ENCODE measurements around the gene ROGDI. TPM values are rescaled to one million over a fixed set of nuclear protein-coding genes. Genes with fewer than 3 reads are reported as not detected.

ROGDI gene
- total RNA-seq, 1 donor from 2014 or later: 33.3 TPM

Other genes with a start within 250 kb of the ROGDI start
- gene C16orf96, start 246.3 kb downstream of the ROGDI start, total RNA-seq: under 0.01 TPM in 1 of 2 replicates, not detected in the other
- 3.9 and 4.4 TPM in 2 replicates for gene UBALD1, start 187.7 kb downstream of the ROGDI start, total RNA-seq
- 15.7 and 18.3 TPM in 2 replicates for gene MGRN1, start 177.8 kb downstream of the ROGDI start, total RNA-seq
- gene NUDT16L1, start 109.1 kb downstream of the ROGDI start, total RNA-seq: 22.0 and 31.2 TPM in 2 replicates
- 10.0 and 21.2 TPM in 2 replicates for gene ANKS3, start 68.4 kb downstream of the ROGDI start, total RNA-seq
- 0.22 and 0.40 TPM in 2 replicates for gene DNAAF8, start 68.1 kb downstream of the ROGDI start, total RNA-seq
- 3.7 and 6.2 TPM in 2 replicates for gene ZNF500, start 35.5 kb downstream of the ROGDI start, total RNA-seq
- not detected in 2 replicates for gene SEPTIN12, start 14.3 kb downstream of the ROGDI start, total RNA-seq
- not detected in 2 replicates for gene SMIM22, start 7.3 kb downstream of the ROGDI start, total RNA-seq
- gene GLYR1, start 44.7 kb upstream of the ROGDI start, total RNA-seq: 36.4 and 47.8 TPM in 2 replicates
- 16.3 and 23.8 TPM in 2 replicates for gene UBN1, start 44.8 kb upstream of the ROGDI start, total RNA-seq
- 2.4 and 5.4 TPM in 2 replicates for gene PPL, start 134.5 kb upstream of the ROGDI start, total RNA-seq
- gene SEC14L5, start 155.7 kb upstream of the ROGDI start, total RNA-seq: under 0.01 TPM in 1 of 2 replicates, not detected in the other
- 11.1 and 14.3 TPM in 2 replicates for gene NAGPA, start 231.3 kb upstream of the ROGDI start, total RNA-seq

Measured in lung microvascular endothelial cell (primary cell).